ENCODE measurements around the gene RNF31. TPM values are rescaled to one million over a fixed set of nuclear protein-coding genes. Genes with fewer than 3 reads are reported as not detected.

The RNF31 gene
- total and polyA plus RNA-seq, 2 of the 13 experiments (the other 11 are each of a cell fraction or from before 2014, with no cell fraction given): 48.2 to 86.8 TPM

DNA sequence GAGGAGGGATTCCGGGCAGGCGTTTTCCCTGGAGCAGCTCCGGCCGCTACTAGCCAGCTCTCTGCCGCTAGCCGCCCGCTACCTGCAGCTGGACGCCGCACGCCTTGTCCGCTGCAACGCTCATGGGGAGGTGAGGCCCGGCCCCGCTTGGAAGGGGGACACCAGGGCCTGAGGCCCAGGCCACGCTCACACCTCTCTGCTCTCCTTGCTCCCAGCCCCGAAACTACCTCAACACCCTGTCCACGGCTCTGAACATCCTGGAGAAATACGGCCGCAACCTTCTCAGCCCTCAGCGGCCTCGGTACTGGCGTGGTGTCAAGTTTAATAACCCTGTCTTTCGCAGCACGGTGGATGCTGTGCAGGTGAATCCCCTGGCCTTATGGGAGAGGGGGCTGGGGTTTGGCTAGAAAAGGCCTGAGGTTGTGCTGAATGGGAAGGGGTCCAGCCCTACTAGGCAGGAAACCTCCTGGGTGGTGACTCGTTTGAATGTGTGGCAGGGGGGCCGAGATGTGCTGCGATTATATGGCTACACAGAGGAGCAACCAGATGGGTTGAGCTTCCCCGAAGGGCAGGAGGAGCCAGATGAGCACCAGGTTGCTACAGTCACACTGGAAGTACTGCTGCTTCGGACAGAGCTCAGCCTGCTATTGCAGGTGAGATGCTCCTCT, 597 bp downstream of the RNF31 start (continued):
- TF ChIP-seq, protein P1, sequence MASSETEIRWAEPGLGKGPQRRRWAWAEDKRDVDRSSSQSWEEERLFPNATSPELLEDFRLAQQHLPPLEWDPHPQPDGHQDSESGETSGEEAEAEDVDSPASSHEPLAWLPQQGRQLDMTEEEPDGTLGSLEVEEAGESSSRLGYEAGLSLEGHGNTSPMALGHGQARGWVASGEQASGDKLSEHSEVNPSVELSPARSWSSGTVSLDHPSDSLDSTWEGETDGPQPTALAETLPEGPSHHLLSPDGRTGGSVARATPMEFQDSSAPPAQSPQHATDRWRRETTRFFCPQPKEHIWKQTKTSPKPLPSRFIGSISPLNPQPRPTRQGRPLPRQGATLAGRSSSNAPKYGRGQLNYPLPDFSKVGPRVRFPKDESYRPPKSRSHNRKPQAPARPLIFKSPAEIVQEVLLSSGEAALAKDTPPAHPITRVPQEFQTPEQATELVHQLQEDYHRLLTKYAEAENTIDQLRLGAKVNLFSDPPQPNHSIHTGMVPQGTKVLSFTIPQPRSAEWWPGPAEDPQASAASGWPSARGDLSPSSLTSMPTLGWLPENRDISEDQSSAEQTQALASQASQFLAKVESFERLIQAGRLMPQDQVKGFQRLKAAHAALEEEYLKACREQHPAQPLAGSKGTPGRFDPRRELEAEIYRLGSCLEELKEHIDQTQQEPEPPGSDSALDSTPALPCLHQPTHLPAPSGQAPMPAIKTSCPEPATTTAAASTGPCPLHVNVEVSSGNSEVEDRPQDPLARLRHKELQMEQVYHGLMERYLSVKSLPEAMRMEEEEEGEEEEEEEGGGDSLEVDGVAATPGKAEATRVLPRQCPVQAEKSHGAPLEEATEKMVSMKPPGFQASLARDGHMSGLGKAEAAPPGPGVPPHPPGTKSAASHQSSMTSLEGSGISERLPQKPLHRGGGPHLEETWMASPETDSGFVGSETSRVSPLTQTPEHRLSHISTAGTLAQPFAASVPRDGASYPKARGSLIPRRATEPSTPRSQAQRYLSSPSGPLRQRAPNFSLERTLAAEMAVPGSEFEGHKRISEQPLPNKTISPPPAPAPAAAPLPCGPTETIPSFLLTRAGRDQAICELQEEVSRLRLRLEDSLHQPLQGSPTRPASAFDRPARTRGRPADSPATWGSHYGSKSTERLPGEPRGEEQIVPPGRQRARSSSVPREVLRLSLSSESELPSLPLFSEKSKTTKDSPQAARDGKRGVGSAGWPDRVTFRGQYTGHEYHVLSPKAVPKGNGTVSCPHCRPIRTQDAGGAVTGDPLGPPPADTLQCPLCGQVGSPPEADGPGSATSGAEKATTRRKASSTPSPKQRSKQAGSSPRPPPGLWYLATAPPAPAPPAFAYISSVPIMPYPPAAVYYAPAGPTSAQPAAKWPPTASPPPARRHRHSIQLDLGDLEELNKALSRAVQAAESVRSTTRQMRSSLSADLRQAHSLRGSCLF (CRISPR knock-in tag; IDR thresholded peaks at IDR 0.05; ENCODE audit: borderline replicate concordance): no peak
- TF ChIP-seq MXD4 (CRISPR knock-in tag; IDR thresholded peaks at IDR 0.05) (0 out of 2 replicates have a peak, but pooled peaks have one; percentile 20), ZNF720 (CRISPR knock-in tag; IDR thresholded peaks at IDR 0.05) (no peak), PHF8 (CRISPR knock-in tag; IDR thresholded peaks at IDR 0.05) (peak; percentile 46; the same call in 1 of the 2 replicates), CENPT (CRISPR knock-in tag; IDR thresholded peaks at IDR 0.05; ENCODE audit: low read depth) (peak; percentile 55; the same call in 1 of the 2 replicates), TBX2 (CRISPR knock-in tag; IDR thresholded peaks at IDR 0.05; ENCODE audit: borderline replicate concordance) (peak; percentile 58), MXI1 (IDR thresholded peaks at IDR 0.05; ENCODE audit: borderline replicate concordance, low read depth, low read length) (no peak), XRCC5 (optimal IDR thresholded peaks at IDR 0.05; ENCODE audit: low read length) (no peak), ZBTB1 (CRISPR knock-in tag; IDR thresholded peaks at IDR 0.05; ENCODE audit: borderline replicate concordance) (no peak; the same call in 1 of the 2 replicates), ZFP62 (CRISPR knock-in tag; IDR thresholded peaks at IDR 0.05) (no peak)
- TF ChIP-seq, protein P2, sequence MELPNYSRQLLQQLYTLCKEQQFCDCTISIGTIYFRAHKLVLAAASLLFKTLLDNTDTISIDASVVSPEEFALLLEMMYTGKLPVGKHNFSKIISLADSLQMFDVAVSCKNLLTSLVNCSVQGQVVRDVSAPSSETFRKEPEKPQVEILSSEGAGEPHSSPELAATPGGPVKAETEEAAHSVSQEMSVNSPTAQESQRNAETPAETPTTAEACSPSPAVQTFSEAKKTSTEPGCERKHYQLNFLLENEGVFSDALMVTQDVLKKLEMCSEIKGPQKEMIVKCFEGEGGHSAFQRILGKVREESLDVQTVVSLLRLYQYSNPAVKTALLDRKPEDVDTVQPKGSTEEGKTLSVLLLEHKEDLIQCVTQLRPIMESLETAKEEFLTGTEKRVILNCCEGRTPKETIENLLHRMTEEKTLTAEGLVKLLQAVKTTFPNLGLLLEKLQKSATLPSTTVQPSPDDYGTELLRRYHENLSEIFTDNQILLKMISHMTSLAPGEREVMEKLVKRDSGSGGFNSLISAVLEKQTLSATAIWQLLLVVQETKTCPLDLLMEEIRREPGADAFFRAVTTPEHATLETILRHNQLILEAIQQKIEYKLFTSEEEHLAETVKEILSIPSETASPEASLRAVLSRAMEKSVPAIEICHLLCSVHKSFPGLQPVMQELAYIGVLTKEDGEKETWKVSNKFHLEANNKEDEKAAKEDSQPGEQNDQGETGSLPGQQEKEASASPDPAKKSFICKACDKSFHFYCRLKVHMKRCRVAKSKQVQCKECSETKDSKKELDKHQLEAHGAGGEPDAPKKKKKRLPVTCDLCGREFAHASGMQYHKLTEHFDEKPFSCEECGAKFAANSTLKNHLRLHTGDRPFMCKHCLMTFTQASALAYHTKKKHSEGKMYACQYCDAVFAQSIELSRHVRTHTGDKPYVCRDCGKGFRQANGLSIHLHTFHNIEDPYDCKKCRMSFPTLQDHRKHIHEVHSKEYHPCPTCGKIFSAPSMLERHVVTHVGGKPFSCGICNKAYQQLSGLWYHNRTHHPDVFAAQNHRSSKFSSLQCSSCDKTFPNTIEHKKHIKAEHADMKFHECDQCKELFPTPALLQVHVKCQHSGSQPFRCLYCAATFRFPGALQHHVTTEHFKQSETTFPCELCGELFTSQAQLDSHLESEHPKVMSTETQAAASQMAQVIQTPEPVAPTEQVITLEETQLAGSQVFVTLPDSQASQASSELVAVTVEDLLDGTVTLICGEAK (IDR thresholded peaks at IDR 0.05): no peak
- TF ChIP-seq, protein P2 (CRISPR knock-in tag; IDR thresholded peaks at IDR 0.05): no peak
- TF ChIP-seq, protein P3, sequence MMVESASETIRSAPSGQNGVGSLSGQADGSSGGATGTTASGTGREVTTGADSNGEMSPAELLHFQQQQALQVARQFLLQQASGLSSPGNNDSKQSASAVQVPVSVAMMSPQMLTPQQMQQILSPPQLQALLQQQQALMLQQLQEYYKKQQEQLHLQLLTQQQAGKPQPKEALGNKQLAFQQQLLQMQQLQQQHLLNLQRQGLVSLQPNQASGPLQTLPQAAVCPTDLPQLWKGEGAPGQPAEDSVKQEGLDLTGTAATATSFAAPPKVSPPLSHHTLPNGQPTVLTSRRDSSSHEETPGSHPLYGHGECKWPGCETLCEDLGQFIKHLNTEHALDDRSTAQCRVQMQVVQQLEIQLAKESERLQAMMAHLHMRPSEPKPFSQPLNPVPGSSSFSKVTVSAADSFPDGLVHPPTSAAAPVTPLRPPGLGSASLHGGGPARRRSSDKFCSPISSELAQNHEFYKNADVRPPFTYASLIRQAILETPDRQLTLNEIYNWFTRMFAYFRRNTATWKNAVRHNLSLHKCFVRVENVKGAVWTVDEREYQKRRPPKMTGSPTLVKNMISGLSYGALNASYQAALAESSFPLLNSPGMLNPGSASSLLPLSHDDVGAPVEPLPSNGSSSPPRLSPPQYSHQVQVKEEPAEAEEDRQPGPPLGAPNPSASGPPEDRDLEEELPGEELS (CRISPR knock-in tag; IDR thresholded peaks at IDR 0.05): no peak

All from HepG2 (cell line).